ENCODE measurements around the gene CRYBG1. TPM values are rescaled to one million over a fixed set of nuclear protein-coding genes. Genes with fewer than 3 reads are reported as not detected.

The CRYBG1 gene
- total and polyA plus RNA-seq, 2 donors (not counting 1 experiment from before 2014, with no cell fraction given) = 9.6 to 47.0 TPM

DNA sequence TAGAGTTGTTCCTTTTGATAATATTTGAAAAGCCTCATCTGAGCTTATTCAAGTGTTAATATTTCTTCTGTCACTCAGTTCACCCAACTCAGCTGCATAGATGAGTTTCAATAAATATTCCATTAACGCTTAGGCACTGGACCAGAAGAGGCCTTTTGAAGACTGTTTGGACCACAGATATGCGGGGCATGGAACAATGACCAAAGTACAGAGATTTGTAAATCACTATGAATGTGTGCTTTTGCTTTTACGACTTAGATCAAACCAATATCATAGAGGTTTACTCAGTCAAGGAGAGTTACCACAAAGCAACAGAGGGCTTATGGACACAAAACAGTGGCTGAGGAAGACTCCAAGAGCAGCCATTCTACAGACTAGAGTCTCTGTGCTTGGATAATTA is 168.9 kb downstream of the CRYBG1 start:
- H2AFZ ChIP-seq (ENCODE audit: insufficient read depth, low read depth, low read length, poor library complexity, severe bottlenecking) = no peak overlapping the region
- Mint-ChIP-seq H3K9me3 (ENCODE audit: insufficient read depth) (no peaks in the 10 kb centered on the region), H3K27ac (peak overlapping the region; percentile 37), H3K27me3 (no peaks in the 10 kb centered on the region), H3K4me1 (peaks cover 67% of the 10 kb centered on the region), H3K4me3 (no peak overlapping the region)
- ATAC-seq (ENCODE audit: low read depth) = no peak
- peaks cover 21 to 39% of the 10 kb centered on the region in 2 donors for H3K4me1 ChIP-seq (ENCODE audit: control insufficient read depth in 2 of 2, insufficient read depth in 2 of 2, low read length in 2 of 2)
- H4K20me1 ChIP-seq (ENCODE audit: control insufficient read depth, insufficient read depth, low read length, poor library complexity, severe bottlenecking) = no peaks in the 10 kb centered on the region
- WGBS (ENCODE audit: insufficient coverage) = 100% methylated on average over 1 of the region's 3 CpGs
- H3K9ac ChIP-seq (ENCODE audit: low read length) = no peak overlapping the region
- no peaks in the 10 kb centered on the region for H3K27me3 ChIP-seq (replicated peaks in 1 of 4; ENCODE audit: control extremely low read depth in 1 of 4, control insufficient read depth in 3 of 4, insufficient read depth in 4 of 4, low read length in 3 of 4)
- H3K4me3 ChIP-seq (ENCODE audit: control extremely low read depth in 1 of 5, extremely low read depth in 1 of 5, insufficient read depth in 1 of 5, low read depth in 2 of 5, low read length in 4 of 5) = no peak overlapping the region
- no peak for DNase-seq
- intact Hi-C loops (cut with micrococcal nuclease) = loop anchor here (10.0 kb wide), 2 partner anchors 445 to 1365 kb away; partner anchors contain the start of gene PRDM1
- no peak overlapping the region for H3K4me2 ChIP-seq (replicated peaks; ENCODE audit: low read depth, low read length, poor library complexity, severe bottlenecking)
- no peak overlapping the region for H3K27ac ChIP-seq (ENCODE audit: low read length in 2 of 2)
- ChIA-PET CTCF (interaction anchor here (1.0 to 1.3 kb wide), 4 partner anchors 16 to 34 kb away, joined by 3 to 4 read pairs (median 3); no protein-coding TSS in a partner anchor), POLR2A (no interaction called here)
- peaks cover 71% of the 10 kb centered on the region for H3K79me2 ChIP-seq (ENCODE audit: control insufficient read depth, insufficient read depth, low read length)
- peaks cover 24 to 78% of the 10 kb centered on the region in 2 experiments for H3K36me3 ChIP-seq (replicated peaks in 1 of 2; ENCODE audit: control extremely low read depth in 1 of 2, control insufficient read depth in 1 of 2, extremely low read depth in 1 of 2, insufficient read depth in 2 of 2, low read length in 1 of 2)
- TF ChIP-seq EZH2 (IDR thresholded peaks at IDR 0.05; ENCODE audit: borderline replicate concordance, insufficient read depth, low read depth, low read length, poor library complexity, severe bottlenecking) = no peak
- TF ChIP-seq, protein P1, sequence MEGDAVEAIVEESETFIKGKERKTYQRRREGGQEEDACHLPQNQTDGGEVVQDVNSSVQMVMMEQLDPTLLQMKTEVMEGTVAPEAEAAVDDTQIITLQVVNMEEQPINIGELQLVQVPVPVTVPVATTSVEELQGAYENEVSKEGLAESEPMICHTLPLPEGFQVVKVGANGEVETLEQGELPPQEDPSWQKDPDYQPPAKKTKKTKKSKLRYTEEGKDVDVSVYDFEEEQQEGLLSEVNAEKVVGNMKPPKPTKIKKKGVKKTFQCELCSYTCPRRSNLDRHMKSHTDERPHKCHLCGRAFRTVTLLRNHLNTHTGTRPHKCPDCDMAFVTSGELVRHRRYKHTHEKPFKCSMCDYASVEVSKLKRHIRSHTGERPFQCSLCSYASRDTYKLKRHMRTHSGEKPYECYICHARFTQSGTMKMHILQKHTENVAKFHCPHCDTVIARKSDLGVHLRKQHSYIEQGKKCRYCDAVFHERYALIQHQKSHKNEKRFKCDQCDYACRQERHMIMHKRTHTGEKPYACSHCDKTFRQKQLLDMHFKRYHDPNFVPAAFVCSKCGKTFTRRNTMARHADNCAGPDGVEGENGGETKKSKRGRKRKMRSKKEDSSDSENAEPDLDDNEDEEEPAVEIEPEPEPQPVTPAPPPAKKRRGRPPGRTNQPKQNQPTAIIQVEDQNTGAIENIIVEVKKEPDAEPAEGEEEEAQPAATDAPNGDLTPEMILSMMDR (IDR thresholded peaks at IDR 0.05) = no peak
- H3K9me3 ChIP-seq (ENCODE audit: control extremely low read depth in 1 of 3, control insufficient read depth in 2 of 3, insufficient read depth in 1 of 3, low read length in 2 of 3) = no peaks in the 10 kb centered on the region

DNA sequence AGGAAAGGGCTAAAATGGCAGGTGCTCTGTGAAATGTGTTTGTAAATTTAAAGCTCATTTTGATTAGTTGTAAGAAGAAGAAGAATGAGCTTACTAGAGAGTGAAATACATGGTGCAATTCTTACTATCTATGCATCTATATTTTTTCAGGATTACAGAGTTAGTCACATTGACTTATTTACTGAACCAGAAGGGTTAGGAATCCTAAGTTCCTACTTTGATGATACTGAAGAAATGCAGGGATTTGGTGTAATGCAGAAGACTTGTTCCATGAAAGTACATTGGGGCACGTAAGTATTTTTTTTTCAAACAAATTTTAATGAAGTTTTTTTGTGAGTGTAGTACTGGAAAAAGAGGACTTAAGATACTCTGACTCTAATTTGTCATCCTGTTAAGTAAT is 169.5 kb downstream of the CRYBG1 start:
- Histone ChIP-seq H3K79me2 (ENCODE audit: control insufficient read depth, insufficient read depth, low read length) (peaks cover 70% of the 10 kb centered on the region), H3K4me2 (replicated peaks; ENCODE audit: low read depth, low read length, poor library complexity, severe bottlenecking) (no peak overlapping the region), H3K36me3 (replicated peaks in 1 of 2; ENCODE audit: control extremely low read depth in 1 of 2, control insufficient read depth in 1 of 2, extremely low read depth in 1 of 2, insufficient read depth in 2 of 2, low read length in 1 of 2) (peaks cover 24 to 78% of the 10 kb centered on the region in 2 experiments), H3K9ac (ENCODE audit: low read length) (no peak overlapping the region), H3K4me1 (ENCODE audit: control insufficient read depth in 2 of 2, insufficient read depth in 2 of 2, low read length in 2 of 2) (peaks cover 26 to 38% of the 10 kb centered on the region in 2 donors), H3K4me3 (ENCODE audit: control extremely low read depth in 1 of 5, extremely low read depth in 1 of 5, insufficient read depth in 1 of 5, low read depth in 2 of 5, low read length in 4 of 5) (no peak overlapping the region), H3K27ac (ENCODE audit: low read length in 2 of 2) (no peak overlapping the region), H2AFZ (ENCODE audit: insufficient read depth, low read depth, low read length, poor library complexity, severe bottlenecking) (no peak overlapping the region), H3K9me3 (ENCODE audit: control extremely low read depth in 1 of 3, control insufficient read depth in 2 of 3, insufficient read depth in 1 of 3, low read length in 2 of 3) (no peaks in the 10 kb centered on the region), H3K27me3 (replicated peaks in 1 of 4; ENCODE audit: control extremely low read depth in 1 of 4, control insufficient read depth in 3 of 4, insufficient read depth in 4 of 4, low read length in 3 of 4) (no peaks in the 10 kb centered on the region), H4K20me1 (ENCODE audit: control insufficient read depth, insufficient read depth, low read length, poor library complexity, severe bottlenecking) (no peaks in the 10 kb centered on the region)
- intact Hi-C loops (cut with micrococcal nuclease) = no loop called here
- ChIA-PET POLR2A (interaction anchor here (0.6 kb wide), 1 partner anchor 9 kb away, joined by 3 read pairs; no protein-coding TSS in a partner anchor), CTCF (interaction anchor here (0.6 to 1.3 kb wide), 5 partner anchors 13 to 510 kb away, joined by 3 to 4 read pairs (median 3); no protein-coding TSS in a partner anchor)
- no peak for TF ChIP-seq EZH2 (IDR thresholded peaks at IDR 0.05; ENCODE audit: borderline replicate concordance, insufficient read depth, low read depth, low read length, poor library complexity, severe bottlenecking)
- TF ChIP-seq, protein P1 (IDR thresholded peaks at IDR 0.05) = no peak
- ATAC-seq (ENCODE audit: low read depth) = no peak
- no peak for DNase-seq
- H3K27ac Mint-ChIP-seq = peak overlapping the region; percentile 3
- no peak overlapping the region for H3K4me3 Mint-ChIP-seq
- peaks cover 68% of the 10 kb centered on the region for H3K4me1 Mint-ChIP-seq
- H3K9me3 Mint-ChIP-seq (ENCODE audit: insufficient read depth) = no peaks in the 10 kb centered on the region
- H3K27me3 Mint-ChIP-seq = no peaks in the 10 kb centered on the region
- no CpG with 5 or more reads among the region's 1 CpG for WGBS (ENCODE audit: insufficient coverage)

Measured in B cell (primary cell).